GM18511 (cell line): ENCODE data around the gene TSKU.
"Not testable (repeated sequence)": the region's sequence is repeated elsewhere in the genome, so short reads cannot be mapped to it uniquely, and the experiment has no call there.

Experiments
- ATAC-seq: cut with Tn5 transposase; IDR thresholded peaks from one replicate; pipeline ENCODE4 v1.9.1; 2021; ENCODE audit warnings: mild to moderate bottlenecking, moderate library complexity; ENCODE audit not compliant: unreplicated experiment

The TSKU gene

DNA sequence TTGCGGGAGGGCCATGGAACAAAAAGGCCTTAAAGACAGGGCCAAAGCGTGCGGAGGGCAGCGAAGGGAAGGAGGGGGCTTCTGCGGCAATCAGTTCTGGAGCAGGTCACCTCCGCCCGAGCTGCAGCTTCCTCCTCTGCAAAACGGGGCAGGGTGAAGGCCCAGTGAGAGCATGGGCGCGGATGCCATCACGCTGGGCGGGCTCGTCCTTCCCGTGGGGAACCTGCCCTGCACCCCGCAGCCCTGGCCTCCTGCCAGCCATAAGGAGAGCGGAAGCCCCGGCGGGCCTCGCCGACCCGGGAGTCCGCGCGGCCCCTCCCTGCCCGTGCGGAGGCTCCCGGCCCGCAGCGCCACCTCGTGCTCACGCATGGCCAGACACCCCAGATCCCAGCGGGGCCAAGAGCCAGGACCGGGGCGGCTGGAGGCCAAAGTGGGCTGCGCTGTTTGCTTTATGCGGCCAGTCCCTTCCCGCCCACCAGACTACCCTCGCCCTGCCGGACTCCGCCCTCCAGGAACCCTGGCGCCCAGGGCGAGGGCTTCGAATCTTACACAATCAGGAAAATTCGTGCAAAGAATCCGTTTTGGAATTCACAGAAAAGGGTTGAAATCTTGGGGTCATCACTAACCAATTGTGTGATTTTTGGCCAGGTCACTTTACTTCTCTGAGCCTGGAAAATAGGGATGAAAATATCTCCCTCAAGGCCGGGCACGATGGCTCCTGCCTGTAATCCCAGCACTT is 16.1 kb downstream of the TSKU start:
- ATAC-seq, result peak; percentile 72

DNA sequence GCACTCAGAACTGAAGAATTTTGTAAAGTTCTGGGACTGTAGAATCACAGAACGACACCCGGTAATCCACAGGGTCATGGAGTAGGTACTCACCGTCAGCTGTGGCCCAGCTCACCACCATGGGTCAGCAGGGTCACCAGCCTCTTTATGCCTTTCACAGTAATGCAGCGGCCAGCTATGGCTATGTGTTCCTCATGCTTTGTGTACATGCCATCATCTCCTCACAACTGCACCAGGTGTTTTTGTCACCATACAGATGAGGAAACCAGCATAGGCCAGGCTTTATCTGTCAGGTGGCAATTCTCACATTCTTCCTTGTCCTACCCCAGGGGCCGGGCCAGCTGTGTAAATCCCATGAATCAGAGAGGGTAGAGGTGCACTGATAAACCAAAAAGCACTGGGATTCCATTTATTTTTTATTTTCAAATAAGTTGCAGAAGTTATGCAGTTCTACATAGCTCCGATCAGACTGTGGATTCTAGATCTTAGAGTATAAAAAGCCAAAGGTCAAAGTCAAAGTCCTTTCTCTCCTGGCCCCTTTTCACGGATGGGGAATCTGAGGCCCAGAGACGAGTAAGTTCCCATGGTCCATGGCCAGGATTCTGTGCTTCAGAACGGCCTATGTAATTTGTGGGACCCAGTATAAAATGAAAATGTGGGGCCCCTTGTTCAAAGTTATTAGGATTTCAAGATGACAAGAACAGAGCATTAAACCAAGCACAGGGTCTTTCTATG is 17.5 kb downstream of the TSKU start:
- no peak for ATAC-seq

DNA sequence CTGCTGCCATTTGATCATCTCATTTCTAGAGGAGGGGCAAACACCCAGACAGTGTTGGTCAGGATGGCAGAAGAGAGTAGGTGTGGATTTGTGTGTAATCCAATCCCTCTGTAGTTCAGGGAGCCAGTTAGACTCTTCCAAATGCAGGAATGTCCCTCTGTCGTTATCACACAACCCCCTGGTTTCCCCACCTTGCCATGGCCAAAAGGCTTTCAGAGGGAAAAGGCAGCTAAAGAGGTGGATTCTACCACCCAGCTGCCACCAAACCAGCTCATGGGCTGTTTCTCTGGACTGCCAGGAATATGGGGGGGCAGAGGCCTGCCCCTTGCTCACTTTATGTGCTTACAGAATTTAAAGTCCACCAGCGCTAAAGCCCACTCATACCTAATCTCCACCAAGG is 18.1 kb downstream of the TSKU start:
- ATAC-seq, result no peak

DNA sequence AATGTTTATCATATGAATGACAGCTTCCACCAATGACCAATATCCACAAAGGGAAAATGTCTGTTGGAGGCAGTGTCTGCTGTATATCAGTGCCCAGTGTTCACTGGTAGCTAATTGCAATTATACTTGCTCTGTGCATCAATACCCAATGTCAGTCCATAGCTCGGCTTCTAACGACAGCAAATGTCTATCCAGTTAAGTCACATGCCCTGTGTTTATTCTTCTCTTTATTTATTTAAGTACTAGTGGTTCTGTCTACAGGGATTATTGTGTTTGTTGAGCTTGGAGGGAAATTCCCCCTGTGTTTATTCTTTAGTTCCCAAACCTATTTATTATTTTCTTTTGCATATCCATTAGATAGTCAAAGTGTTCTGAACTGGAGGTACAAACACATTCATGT is 18.6 kb downstream of the TSKU start:
- no peak for ATAC-seq

DNA sequence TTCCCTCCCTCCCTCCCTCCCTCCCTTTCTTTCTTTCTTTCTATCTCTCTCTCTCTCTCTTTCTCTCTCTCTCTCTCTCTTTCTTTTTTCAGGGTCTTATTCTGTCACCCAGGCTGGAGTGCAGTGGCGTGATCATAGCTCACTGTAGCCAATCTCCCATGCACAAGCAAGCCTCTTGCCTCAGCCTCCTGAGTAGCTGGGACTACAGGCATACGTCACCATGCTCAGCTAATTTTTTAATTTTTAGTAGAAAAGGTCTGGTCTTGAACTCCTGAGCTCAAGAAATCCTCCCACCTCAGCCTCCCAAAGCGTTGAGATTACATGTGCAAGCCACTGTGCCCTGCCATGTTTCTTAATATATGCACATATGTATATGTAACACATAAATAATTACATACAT is 19.0 kb downstream of the TSKU start:
- no peak for ATAC-seq

DNA sequence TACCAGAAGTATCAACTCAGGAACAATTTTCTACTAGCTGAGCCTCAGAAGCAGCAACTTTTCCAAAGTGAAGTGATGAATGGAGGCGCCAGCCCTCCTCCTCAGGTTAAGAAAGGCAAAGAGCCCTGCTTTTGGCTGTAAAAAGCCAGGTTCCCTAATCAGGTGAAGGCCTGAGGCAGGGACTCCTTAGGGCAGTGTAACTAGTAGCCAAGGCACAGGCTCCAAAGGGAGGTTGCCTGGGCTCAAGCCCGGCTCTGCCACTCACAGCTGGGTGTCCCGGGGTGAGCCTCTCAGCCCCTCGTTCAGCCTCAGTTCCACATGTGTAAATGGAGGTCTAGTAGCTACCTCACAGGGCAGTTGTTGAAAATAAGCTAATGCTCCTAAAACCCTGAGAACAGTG is 19.5 kb downstream of the TSKU start:
- no peak for ATAC-seq

DNA sequence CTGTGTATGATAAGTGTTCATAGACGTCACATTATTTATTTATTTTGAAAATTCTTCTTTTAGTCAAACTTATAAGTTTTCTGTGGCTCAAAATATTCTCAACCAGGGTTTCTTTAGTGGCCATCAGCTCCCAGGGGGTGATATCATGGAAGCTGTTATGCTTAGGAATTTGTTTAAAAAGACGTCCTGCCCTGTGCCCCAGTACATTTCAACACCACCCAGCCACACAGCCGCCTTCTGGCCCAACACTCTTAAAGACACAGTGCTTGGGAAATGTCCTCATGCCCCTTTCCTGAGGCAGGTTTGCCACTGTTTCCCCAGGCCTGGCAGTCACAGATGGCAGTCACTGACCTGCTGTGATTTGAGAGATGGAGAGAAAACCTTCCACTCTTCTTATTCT is 19.9 kb downstream of the TSKU start:
- ATAC-seq, result no peak

DNA sequence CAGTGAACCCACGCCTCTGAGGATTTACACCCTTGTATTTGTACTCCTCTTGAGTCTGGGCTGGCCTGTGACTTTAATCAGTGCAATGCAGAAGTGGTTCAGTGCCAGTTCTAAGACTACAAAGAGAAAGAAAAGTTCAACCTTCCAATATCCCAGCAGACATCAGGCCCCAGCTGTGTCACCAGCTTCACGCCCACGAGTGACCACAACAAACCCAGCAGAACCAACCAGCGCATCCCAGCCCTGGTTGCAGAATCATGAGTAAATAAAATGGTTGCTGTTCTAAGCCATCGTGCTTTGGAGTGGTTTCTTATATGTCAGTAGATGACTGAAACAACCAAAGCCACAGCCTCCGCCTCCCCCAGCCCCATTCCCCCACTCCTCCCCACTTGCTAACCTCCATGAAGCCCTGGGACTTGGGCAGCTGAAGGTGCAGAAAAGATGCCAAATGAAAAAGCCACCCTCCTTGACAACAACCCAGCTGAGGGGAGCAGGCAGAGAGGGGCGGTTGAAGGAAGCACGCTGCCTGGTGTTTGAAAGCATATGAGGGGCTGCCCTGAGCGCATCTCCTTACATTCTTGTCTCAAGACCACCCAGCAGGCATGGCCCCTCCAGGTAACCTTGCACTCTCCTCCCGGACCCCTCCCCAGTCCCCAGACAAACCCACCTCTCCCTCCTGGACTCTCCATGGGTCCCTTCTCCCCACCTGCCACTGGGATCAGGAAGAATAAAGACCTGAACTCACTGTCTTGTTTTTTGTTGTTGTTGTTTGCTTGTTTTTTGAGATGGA is 20.9 kb downstream of the TSKU start:
- ATAC-seq, result no peak

DNA sequence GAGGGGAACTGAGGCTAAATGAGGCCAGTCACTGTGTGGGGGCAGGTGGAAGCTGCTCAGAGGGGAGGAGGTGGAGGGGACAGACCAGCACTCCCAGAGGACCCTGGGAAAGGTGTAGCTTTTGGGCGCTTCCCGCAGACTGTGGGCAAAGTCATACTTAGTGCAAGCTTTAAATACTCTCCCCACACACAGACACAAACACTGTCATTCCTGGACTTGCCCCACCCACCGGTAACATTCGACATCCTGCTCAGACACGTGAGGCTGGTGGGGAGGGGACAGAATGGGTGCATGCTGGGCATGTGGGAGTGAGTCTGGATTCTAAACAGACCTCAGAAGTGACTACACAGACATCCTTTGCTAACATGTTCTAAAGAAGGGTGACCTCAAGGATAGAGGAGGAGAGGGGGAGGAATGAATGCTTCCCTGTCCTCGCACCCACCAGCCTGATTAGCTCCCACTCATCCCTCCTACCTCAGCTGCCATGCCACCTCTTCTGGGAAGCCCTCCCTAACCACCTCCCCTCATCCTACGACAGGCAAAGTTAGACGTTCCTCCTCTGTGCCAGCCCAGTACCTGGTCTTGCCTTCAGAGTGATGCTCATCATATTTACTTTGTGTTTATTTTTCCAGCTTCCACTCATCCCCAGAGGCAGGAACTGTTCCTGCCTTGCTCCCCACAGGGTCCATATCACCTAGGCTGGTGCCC is 22.2 kb downstream of the TSKU start:
- no peak for ATAC-seq

DNA sequence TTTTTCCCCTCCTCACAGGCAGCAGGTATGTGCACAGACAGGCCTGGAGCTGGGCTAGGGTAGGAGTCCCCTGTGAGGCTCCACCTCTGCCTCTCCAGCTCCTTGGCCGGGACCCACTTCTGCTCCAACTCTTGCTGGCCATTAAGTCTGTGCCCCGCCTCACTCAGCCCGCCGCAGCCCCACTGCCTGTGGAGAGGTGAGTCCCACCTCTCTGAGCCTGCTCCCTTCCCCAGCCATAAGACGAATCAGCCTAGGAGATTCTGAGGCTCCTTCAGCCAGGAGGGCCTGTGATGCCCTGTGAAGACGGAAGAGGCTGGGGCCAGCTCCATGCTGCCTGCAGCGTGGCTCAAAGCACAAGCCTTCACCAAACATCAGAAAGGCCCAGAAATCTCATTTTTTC is 23.0 kb downstream of the TSKU start:
- ATAC-seq, result no peak

DNA sequence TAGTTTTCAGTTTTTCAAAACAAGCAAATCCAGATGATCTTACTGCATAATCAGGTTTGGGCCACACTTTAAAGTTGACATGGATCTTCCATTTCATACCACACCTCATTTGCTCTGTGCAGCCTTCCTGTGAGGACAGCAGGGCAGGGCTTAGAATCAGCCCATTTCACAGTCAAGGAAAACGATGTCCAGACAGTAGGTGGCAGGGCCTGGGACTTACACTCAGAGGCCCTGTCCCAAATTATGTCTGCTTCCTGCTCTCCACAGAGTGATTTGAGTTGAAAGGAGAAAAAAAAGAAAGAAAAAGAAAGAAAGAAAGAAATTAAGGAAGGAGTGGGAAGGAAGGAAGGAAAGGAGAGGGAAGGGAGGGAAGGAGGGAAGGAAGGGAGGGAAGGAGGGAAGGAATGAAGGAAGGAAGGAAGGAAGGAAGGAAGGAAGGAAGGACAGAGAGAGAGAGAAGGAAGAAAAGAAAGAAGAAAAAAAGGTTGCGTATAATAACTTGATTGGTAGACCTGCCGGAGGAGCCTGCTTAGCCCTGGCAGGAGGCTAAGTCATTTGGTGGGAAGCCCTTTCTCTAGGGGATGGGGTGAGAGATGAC is 23.6 kb downstream of the TSKU start:
- no peak for ATAC-seq

DNA sequence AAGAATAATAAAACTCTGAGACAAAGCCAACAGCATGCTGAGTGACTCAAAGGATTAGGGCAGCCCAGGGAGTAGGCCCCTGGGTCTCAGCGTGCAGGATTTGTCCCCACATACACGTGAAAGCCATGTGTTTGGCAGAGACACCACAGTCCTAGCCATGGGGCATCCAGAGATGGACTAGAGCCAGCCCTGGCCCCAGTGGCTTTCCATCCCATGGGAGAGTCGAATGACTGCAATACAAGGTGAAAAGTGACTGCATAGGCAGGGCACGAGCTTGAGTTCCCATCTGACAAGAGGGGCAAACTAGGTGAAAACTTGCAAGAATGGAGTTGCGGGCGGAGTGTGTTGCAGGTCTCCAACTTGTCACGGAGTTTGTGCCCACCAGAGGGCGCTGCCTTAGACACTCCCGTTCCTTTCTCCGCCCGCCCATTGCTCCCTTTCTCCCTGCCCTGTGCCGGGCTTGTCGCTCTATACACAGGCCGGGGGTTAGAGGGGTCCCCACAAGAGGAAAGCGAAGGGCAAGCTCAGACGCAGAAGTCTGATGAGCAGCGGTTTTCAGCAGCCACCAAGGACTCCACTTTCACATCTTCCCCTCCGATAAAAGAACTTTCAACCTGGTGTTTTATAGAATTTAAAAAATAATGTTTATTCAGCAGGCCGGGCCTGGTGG is 24.2 kb downstream of the TSKU start:
- no peak for ATAC-seq

DNA sequence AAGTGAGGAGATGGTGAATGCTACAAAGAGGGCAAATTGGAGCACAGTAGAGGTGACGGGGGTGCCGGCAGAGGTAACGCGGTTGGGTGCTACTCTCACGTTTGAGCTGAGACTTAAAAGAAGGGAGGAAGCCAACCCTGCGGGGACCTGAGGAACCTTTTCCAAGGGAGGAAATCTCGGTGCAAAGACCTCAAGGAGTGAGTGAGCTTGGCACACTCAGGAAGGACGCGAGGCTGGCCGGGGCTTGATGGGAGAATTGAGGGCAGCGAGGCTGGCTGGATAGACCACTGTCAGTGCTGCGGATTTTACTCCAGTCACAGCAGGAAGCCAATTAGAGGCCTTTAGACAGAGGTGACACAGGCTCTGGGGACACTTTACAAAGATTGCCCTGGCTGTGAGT is 25.0 kb downstream of the TSKU start:
- ATAC-seq, result no peak

DNA sequence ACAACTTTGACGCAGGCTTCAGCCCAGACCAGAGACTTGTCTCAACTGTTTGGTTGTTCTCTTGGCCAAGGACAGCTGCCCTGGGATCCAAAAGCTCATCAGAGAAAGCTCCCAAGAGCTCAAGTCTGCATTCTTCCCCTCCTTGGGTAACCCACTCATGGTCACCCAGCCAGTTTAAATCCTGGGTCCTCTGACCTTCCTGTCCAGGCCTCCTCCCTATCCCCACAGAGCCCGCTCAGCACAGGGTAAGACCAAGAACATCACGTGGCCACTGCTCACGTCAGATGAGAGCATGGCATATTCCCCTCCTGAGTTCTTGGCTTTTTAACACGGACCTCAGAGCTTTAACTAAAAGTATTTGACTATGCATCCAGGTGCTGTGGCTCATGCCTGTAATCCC is 25.8 kb downstream of the TSKU start:
- no peak for ATAC-seq

DNA sequence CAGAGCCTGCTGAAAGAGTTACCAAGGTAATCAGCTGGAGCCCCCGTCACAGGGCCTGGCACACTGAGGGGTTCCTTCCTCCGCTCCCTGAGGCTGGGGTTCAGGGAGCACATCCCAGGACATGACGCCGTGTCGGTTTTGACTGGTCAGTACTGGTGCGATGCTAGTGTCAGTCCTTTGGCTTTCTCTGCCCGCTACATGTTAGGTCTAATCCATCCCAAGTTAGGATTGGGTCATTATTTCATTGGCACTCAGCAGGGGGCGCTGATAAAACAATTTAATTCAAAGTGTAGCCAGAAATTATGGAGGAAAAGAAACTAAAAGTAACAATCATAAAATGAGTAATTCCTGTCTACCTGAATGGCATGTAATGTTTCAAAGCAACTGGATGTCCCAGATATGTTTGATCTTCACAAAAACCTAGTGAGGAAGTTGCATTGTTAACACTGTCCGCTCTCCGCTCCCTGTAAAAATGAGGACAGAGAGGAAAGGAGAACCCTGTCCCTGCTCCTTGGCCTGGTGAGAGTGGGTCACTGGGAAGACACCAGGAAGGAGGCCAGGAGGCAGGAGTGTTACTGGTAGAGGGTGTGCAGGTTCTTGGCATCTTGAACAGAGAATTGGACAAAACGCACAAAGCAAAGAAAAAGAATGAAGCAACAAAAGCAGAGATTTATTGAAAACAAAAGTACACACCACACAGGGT is 27.1 kb downstream of the TSKU start:
- ATAC-seq, result no peak

DNA sequence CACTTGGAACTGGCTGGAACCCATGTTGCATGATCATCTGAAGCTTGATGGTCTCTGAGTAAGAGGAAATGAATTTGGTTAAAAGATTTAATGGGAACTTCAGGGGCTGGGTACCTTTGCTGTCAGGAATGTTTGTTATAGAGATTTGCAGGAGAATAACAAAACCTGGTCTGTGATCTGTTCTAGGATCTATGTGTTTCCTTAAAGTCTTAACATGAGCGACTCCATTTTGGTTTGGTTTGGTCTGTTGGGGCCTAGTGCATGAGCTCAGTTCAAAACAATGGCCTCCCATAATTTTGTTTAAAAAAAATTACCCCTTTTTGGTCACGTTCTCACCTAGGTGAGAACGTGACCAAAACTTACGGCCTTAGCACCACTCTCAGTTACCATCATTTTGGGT is 28.1 kb downstream of the TSKU start:
- ATAC-seq, result no peak

DNA sequence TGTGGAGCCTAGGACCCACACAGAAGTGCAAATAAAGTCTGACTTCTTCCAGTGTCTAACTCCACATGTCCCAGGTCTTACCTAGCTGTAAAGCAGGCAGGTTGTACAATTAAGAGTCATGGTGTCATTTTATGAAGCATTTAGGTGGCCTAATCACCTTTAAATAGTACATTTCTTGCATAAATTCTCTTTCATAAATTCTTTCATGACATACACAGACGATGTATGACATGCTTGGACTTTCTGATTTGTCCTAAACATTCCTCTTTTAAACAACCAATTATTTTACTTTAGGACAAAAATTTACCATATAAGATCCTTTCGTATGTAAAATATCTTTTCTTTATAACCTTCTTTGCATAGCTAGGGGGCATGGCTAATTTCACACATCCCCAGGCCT is 31.3 kb downstream of the TSKU start:
- no peak for ATAC-seq

DNA sequence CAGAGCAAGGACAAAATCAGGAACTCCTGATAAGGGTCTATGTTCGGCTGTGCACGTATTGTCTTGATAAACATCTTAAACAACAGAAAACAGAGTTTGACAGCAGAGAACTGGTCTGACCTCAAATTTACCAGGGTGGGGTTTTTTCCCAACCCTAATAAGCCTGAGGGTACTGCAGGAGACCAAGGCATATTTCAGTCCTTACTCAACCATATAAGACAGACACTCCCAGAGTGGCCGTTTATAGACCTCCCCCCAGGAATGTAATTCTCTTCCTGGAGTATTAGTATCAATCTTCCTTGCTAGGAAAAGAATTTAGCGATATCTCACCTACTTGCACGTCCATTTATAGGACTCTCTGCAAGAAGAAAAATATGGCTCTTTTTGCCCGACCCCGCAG is 32.5 kb downstream of the TSKU start:
- ATAC-seq, result not testable (repeated sequence)

DNA sequence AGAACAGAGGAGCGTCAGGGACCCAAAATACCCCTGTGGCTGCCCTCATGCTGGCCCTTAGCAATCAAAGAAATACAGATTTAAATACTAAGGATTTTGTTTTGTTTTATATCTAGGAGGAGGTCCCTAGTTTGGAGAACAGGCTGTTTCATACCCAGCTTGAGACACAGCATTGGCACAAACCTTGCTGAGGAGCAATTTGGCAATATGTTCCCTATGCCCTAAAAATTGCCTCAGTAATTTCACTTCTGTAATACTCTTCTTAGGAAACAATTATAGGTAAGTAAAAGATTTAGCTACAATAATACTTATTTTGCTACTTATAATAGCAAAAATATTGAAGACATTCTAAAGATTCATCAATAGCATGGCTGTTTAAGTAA is 37.0 kb downstream of the TSKU start:
- no peak for ATAC-seq

DNA sequence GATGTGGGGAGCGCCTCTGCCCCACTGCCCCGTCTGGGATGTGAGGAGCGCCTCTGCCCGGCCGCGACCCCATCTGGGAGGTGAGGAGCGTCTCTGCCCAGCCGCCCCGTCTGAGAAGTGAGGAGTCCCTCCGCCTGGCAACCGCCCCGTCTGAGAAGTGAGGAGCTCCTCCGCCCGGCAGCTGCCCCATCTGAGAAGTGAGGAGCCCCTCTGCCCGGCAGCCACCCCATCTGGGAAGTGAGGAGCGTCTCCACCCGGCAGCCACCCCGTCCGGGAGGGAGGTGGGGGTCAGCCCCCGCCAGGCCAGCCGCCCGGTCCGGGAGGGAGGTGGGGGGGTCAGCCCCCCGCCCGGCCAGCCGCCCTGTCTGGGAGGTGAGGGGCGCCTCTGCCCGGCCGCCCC is 38.2 kb downstream of the TSKU start:
- not testable (repeated sequence) for ATAC-seq
